GM20000 (cell line): ENCODE results near the gene HAGHL.

Experiments used
- DNase-seq: peaks from one replicate; pipeline ENCODE4 v3.0.0; 2012; ENCODE audit warnings: low spot score
- CTCF ChIP-seq: IDR thresholded peaks from 2 replicates; pipeline ENCODE4 v1.5.1; 2012; ENCODE audit warnings: mild to moderate bottlenecking, control low read depth; ENCODE audit errors: extremely low read depth, missing control alignments

HAGHL gene

GRCh38 chr16:761625-762513 lies 35.0 kb downstream of the HAGHL start:
- no peak for TF ChIP-seq CTCF
- no peak for DNase-seq

- no peak for TF ChIP-seq CTCF
- DNase-seq, result no peak
Observed at GRCh38 chr16:762595-763268, 35.8 kb downstream of the HAGHL start.

DNA sequence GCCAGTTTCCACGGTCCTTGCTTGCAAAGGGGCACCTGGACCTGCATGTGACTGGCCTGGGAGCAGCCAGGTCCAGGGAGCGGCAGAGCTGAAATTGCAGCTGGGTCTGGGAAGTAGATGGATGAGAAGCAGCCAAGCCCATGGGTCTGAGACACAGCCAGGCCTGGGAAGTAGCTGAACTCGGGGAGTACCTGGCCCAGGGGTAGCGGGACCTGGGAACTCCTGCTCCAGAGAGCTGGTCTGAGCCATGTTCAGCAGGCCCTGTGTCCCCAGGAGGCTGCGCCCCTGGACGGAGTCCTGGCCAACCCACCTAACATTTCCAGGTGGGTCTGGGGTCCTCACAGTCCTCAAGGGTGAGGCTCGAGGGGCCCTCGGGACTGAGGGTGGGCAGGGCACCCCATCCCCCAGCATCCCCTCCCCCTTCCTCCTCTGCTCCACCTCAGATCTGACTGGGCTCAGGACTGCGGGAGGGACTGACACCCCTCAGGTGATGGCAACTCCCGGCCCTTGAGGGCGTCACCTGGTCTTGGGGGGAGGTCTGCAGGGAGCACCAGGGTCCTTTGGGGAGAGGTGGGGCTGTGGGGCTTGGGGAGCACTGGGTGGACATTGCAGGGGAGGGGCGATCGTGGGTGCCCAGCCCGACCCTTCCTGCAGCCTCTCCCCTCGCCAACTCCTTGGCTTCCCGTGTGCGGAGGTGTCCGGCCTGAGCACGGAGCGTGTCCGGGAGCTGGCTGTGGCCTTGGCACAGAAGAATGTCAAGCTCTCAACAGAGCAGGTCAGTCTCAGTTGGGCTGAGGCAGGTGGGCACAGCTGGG lies 36.7 kb downstream of the HAGHL start:
- no peak for DNase-seq
- no peak for TF ChIP-seq CTCF

DNA sequence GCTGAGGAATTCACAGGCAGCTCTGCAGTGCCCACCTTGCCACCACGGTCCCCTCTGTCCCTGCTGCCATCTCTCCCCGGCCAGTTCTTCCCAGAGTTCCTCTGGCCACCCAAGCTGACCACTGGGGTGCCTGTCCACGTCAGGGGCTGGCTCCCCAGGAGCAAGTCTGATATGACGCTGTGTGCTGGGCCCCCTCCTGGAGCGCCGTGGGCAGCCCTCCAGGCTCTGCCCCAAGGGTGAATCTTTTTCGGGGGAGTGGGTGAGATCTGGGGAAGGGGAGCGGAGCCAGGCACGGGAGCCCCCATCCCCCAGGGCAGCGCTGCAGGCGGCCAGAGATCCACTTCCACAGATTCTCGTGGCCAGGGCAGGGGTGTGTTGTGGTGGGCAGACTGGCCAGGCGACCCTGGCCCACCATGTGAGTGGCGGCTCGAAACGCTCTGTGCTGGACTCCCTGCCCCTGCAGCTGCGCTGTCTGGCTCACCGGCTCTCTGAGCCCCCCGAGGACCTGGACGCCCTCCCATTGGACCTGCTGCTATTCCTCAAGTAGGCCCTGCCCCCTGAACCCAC lies 37.4 kb downstream of the HAGHL start:
- no peak for TF ChIP-seq CTCF
- no peak for DNase-seq

GRCh38 chr16:764848-765487 lies 38.1 kb downstream of the HAGHL start:
- no peak for DNase-seq

GRCh38 chr16:765488-765865 lies 38.6 kb downstream of the HAGHL start:
- no peak for TF ChIP-seq CTCF
- DNase-seq, result no peak

More at GRCh38 chr16:764848-765487, 38.1 kb downstream of the HAGHL start:
- TF ChIP-seq CTCF, result no peak
